Adrenal gland (tissue), 12 donors: ENCODE results near the gene KCNJ15. TPM values are rescaled to one million over a fixed set of nuclear protein-coding genes. Genes with fewer than 3 reads are reported as not detected.

Source experiments
- DNase-seq, 7 donors: peaks; one replicate each; pipeline ENCODE4 v3.0.0-alpha.2; 2019 to 2020
- H3K27ac ChIP-seq, 5 donors: fragments of 200-600 bp; sonication (generic) in 4 of 5; 1 replicate in 3 of 5; 2 replicates in 2 of 5; pipeline versions ENCODE4 v1.5.1 to v1.8.0; 2016 to 2020; ENCODE audit warnings: mild to moderate bottlenecking in 1 of 5
- H3K27me3 ChIP-seq: fragments of 200-600 bp; 2 replicates; pipeline ENCODE4 v1.8.0; 2021
- H3K36me3 ChIP-seq, 2 donors: fragments of 200-600 bp; replicated peaks in 1 of 2; 1 replicate in 1 of 2; 2 replicates in 1 of 2; pipeline versions ENCODE4 v1.5.1 to v1.8.0; 2018 to 2022
- H3K4me1 ChIP-seq, 2 donors: fragments of 200-600 bp; replicated peaks in 1 of 2; 1 replicate in 1 of 2; 2 replicates in 1 of 2; pipeline versions ENCODE4 v1.5.1 to v1.8.0; 2018 to 2021
- H3K4me3 ChIP-seq, 4 donors: fragments of 200-600 bp; sonication (generic) in 3 of 4; one replicate each; pipeline ENCODE4 v1.5.1; 2016 to 2018
- H3K9me3 ChIP-seq, 3 donors: fragments of 200-600 bp; sonication (generic) in 1 of 3; replicated peaks in 1 of 3; 1 replicate in 2 of 3; 2 replicates in 1 of 3; pipeline versions ENCODE4 v1.5.1 to v1.8.0; 2016 to 2021
- POLR2A ChIP-seq, 2 donors: fragments of 450-650 bp; IDR thresholded peaks; one replicate each; pipeline ENCODE4 v1.6.1; 2017; ENCODE audit warnings: antibody characterized with exemption in 2 of 2, mild to moderate bottlenecking in 2 of 2, moderate library complexity in 1 of 2
- WGBS, 4 donors: extraction: QIAGEN DNeasy Blood & Tissue Kit in 2 of 4; methylation state at CpG; one replicate each; pipeline versions ENCODE4 v1.1.5 to v1.1.7; 2013 to 2017; 5-methylcytosine and 5-hydroxymethylcytosine counted together
- intact Hi-C, 2 donors: fragments of 100-400 bp; cut with DNase I; formaldehyde crosslinking; loops; one replicate each; pipeline versions ENCODE4 v1.14.1 to v1.15.0; 2022 to 2023
- polyA plus RNA-seq, 3 donors: library from polyadenylated mRNA; stranded (reverse); fragments of 200-250 nt in 2 of 3; fragments of 350-450 nt in 1 of 3; fragmentation: Illumina TruSeq in 1 of 3; extraction: RNeasy Lipid Tissue Mini Kit (QIAGEN cat#74804) in 1 of 3; gene quantifications; one replicate each; pipeline ENCODE4 v1.2.3, GENCODE V29; 2013 to 2014
- total RNA-seq, 9 donors: library from RNA; depleted of rRNA in 4 of 9; stranded (reverse); fragments of >200 nt in 4 of 9; fragments of 120-200 nt in 1 of 9; fragmentation: NEBNext Ultra II Directional in 1 of 9; extraction: Animal tissue kit (Norgen Biotek cat#: 25700) in 1 of 9; gene quantifications; one replicate each; pipeline versions ENCODE4 v1.1.0 to v1.2.4, GENCODE V29; 2013 to 2023
- TF ChIP-seq, protein P1 (sequence below), 6 experiments: fragments of 450-650 bp in 4 of 6; fragments of 200-600 bp in 2 of 6; sonication (generic) in 1 of 6; IDR thresholded peaks; 1 replicate in 5 of 6; 2 replicates in 1 of 6; pipeline versions ENCODE4 v1.5.1 to v1.8.0; 2016 to 2021; ENCODE audit warnings: antibody characterized with exemption in 6 of 6, mild to moderate bottlenecking in 2 of 6, moderate library complexity in 1 of 6
- donor health status: healthy with polysubstance abuse.
- donor health status: Bipolar disorder and iron deficiency.
- donor health status: DM: yes; HTN: yes; CAD: no.
- donor health status: DM: no; HTN: no; CAD: no.
- donor health status: DM: no; HTN: no; CAD: no.
- donor health status: DM: yes; HTN: yes; CAD: no.

KCNJ15 gene
- total and polyA plus RNA-seq, 12 donors = 0.11 to 2.8 (median 0.45) TPM

DNA sequence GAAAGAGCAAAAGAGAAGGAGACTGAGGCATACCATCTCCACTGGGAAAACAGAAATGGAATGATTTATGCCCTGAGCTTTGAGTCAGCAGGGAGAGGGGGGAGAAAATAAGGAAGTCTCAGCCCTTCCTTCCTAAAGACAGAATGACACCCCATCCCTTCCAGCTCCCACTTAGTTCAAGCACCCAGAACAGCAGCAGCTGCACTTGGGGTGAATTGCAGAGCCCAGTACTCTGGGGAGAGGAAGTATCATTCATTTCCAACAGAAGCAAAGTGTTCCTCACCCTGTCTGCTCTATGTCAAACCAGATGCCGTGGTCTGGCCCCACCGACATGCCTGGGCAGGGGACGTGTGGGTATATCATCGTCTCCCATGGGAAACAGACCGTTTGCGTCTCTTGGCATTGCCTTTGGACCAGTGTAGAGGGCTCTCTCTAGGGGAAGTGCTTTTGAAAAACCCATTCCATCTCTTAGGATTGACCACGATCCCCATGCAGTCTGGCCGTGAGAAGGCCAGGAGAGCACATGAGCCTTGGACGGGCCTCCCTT is 1.1 kb upstream of the KCNJ15 start:
- Histone ChIP-seq H3K27ac (no peak overlapping the region), H3K27me3 (no peaks in the 10 kb centered on the region)

DNA sequence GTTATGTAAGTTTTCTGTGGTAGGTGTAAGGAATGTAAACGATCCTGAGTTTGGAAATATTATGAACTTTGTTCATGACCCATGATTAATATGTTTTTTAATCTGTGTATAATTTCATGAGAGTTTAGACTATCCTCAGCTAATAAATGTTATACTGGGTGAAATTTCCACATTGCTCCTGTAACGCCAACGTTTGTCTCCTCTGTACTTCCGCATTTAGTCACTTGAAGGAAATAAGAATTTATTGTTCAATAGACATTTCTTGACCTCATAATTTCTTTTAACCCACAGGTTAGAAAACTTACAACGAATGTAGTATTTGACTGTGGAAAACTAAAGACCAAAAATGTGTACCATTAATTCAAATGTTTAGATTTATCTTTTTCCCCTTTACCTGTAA is 876 bp downstream of the KCNJ15 start:
- H3K4me3 ChIP-seq = no peak overlapping the region
- DNase-seq = no peak
- H3K27me3 ChIP-seq = no peaks in the 10 kb centered on the region
- no peaks in the 10 kb centered on the region for H3K9me3 ChIP-seq
- intact Hi-C loops = no loop called here
- no peaks in the 10 kb centered on the region for H3K36me3 ChIP-seq
- WGBS, 4 donors = 61 to 68% (median 65%) methylated on average over 5 of the region's 5 CpGs
- H3K27ac ChIP-seq = no peak overlapping the region
- no peak for TF ChIP-seq POLR2A (IDR thresholded peaks at IDR 0.05)
- TF ChIP-seq, protein P1, sequence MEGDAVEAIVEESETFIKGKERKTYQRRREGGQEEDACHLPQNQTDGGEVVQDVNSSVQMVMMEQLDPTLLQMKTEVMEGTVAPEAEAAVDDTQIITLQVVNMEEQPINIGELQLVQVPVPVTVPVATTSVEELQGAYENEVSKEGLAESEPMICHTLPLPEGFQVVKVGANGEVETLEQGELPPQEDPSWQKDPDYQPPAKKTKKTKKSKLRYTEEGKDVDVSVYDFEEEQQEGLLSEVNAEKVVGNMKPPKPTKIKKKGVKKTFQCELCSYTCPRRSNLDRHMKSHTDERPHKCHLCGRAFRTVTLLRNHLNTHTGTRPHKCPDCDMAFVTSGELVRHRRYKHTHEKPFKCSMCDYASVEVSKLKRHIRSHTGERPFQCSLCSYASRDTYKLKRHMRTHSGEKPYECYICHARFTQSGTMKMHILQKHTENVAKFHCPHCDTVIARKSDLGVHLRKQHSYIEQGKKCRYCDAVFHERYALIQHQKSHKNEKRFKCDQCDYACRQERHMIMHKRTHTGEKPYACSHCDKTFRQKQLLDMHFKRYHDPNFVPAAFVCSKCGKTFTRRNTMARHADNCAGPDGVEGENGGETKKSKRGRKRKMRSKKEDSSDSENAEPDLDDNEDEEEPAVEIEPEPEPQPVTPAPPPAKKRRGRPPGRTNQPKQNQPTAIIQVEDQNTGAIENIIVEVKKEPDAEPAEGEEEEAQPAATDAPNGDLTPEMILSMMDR (IDR thresholded peaks at IDR 0.05) = no peak
- no peaks in the 10 kb centered on the region for H3K4me1 ChIP-seq

More for the DNA sequence above, 1.1 kb upstream of the KCNJ15 start:
- Histone ChIP-seq H3K36me3 (no peaks in the 10 kb centered on the region), H3K4me3 (no peak overlapping the region), H3K4me1 (no peaks in the 10 kb centered on the region), H3K9me3 (no peaks in the 10 kb centered on the region)
- 58 to 90% (median 79%) methylated on average over 3 to 9 of the region's 9 CpGs for WGBS, 4 donors
- TF ChIP-seq, protein P1 (IDR thresholded peaks at IDR 0.05) = no peak
- TF ChIP-seq POLR2A (IDR thresholded peaks at IDR 0.05) = no peak
- intact Hi-C loops = no loop called here
- DNase-seq = no peak

DNA sequence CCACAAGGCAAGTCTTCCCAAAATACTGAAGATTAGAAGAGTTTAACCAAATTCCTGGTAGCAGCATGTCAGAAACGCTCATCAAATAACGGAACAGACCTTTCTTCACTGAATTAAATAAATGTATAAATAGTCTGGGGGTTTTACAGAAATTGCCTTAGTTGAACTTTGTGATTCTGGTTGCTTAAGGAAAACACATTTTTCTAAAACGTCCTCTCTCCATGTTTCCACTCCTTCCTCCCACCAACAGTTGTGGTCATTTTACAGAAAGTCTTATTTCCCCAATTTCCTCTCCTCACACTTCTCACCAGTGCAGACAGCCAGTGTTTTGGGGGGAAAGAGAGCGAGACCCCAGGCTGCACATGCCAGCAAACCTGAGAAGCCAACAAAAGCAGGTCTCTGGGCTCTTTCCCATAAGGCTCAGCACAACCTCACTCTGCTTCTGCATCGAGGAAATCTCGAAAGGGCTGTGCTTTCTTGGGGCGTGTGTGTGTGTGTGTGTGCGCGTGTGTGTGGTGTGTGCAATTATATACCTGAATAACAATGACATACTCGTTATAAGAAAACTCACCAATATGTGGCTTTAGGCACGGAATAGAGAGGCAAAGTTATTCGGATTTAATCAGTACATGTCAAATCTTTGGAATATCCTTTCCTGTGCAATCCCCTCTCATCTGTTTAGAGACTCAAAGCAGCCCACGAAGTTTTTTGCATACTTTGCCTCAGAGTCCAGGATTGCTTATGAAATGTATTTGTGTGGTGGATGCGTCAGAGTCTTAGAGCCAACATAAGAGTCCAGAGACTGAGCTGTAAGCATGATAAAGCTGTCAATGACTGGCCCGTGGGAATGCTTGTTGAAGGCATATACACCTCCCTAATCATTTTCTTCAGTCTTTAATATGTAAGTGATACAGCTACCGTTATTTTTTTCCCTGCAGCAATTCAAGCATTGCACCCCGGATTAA is 2.0 kb downstream of the KCNJ15 start:
- TF ChIP-seq, protein P1 (IDR thresholded peaks at IDR 0.05) = no peak
- no peak for TF ChIP-seq POLR2A (IDR thresholded peaks at IDR 0.05)
- WGBS, 4 donors = 72 to 81% (median 75%) methylated on average over 17 of the region's 17 CpGs
- Histone ChIP-seq H3K4me3 (no peak overlapping the region), H3K36me3 (no peaks in the 10 kb centered on the region), H3K4me1 (no peaks in the 10 kb centered on the region), H3K27ac (no peak overlapping the region), H3K9me3 (no peaks in the 10 kb centered on the region), H3K27me3 (no peaks in the 10 kb centered on the region)
- intact Hi-C loops = no loop called here
- no peak for DNase-seq

DNA sequence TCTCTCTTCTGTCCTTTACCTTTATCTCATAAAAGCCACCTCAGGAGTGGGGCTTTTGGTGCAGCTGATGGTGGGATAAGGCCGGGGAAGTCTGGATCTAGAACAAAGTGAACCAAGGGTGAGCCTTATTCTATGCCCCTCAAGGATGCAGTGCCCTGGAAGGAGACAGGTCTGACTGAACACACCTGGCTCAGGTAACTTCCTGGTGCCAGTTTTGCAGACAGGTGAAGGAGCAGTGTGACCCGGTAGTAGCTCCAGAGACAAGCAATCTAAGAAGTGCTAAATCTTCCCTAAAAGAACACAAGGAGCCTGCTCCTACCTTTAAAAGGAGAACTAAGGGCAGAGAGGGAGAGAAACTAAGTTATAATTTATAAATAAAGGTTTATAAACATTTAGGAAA is 2.9 kb downstream of the KCNJ15 start:
- no peak for TF ChIP-seq POLR2A (IDR thresholded peaks at IDR 0.05)
- TF ChIP-seq, protein P1 (IDR thresholded peaks at IDR 0.05) = no peak
- Histone ChIP-seq H3K27ac (no peak overlapping the region), H3K36me3 (no peaks in the 10 kb centered on the region), H3K9me3 (no peaks in the 10 kb centered on the region), H3K4me1 (no peaks in the 10 kb centered on the region), H3K27me3 (no peaks in the 10 kb centered on the region), H3K4me3 (no peak overlapping the region)
- intact Hi-C loops = no loop called here
- 88 to 94% (median 91%) methylated on average over 2 of the region's 2 CpGs for WGBS, 4 donors
- no peak for DNase-seq
